ENCODE data around the gene SLC48A1.

SLC48A1 gene

DNA sequence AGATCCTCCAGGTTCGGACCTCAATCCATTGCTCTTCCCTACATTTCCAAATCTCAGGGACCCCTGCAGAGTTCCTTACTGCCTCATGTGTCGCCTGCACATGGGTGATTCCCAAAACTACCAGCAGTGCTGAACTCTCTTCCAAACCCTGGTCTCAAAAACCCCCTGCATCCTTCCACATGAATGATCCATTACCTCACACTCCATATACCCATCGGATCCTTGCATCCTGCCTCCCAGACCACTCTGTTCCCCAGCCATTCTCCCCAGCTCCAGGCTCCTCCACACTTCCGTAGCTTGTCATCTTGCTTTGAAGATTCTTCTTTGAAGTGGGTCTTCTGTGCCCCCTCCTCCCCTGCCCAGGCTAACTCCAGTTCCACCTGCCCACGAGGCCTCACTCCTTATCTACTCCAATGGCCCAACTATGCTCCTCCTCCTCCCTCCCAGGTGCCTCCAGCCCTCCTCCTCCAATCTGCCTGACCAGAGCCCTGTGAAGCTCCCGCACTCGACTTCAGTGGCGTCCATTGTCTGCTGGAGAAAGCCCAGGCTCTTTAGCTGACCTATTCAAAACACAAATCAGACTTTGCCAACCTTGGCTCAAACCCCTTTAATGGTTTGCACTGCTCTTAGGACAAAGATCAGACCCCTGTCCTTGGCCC is 28.1 kb upstream of the SLC48A1 start:
- DNase-seq = no peak

GRCh38 chr12:47745485-47746041 is 27.5 kb upstream of the SLC48A1 start:
- no peak for DNase-seq

DNA sequence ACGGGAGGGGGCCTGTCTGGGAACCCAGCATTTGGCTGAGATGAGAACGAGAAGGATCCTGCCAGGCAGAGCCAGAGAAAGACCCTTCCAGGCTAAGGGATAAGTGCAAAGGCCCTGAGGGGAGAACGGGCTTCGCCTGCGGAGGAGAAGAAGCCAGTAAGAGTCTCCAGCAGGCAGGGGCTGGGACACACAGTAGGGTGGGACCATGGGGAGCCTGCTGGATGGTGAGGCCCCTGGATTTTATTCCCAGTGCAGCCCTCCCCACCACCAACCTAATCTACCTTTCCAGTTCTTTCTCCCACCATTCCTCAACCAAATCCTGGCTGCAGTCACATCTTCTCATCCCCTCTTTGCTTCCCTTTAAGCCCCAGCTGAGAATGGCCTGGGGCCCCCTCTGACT is 27.0 kb upstream of the SLC48A1 start:
- DNase-seq = no peak

DNA sequence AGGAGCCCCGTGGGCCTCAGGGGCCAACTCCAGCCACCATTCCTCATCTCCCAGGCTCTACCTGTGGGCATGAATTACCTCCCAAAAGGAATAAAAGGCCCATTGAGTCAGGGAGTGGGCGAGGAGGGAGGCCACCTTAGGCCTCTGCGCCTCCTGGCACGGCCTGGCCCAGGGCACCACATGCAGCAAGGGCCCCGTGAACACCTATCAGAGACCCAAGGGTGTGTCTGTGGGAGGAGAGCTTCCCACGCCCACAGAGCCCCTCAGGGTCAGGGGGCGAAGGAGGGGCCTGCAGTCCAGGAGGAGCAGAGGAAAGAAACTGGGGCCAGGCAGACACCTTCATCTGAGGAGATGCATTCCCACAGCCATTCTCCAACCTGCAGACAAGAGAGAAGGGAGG is 26.5 kb upstream of the SLC48A1 start:
- no peak for DNase-seq

DNA sequence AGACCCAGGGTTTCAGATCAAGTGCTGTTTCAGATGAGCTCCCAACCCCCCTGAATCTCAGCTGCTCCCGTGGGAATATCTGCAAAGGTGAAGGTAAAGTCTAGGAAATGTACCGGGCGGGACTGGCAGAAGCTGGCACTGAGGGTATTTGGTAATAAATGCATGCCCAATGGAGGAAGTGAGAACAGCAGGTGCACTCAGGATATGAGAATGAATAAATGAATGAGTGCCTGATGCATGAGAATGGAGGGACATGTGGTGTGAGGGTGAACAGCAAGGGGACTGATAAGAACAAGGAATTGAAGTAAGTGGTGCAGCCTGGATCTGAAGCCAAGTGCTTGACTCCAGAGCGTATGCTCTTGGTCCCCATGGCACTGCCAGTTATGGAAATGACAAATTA is 25.9 kb upstream of the SLC48A1 start:
- DNase-seq = no peak

GRCh38 chr12:47747596-47748506 is 25.2 kb upstream of the SLC48A1 start:
- no peak for DNase-seq

- DNase-seq = no peak
Measured at GRCh38 chr12:47748507-47748828, 24.6 kb upstream of the SLC48A1 start.

- no peak for DNase-seq
Measured at GRCh38 chr12:47748899-47749298, 24.1 kb upstream of the SLC48A1 start.

DNA sequence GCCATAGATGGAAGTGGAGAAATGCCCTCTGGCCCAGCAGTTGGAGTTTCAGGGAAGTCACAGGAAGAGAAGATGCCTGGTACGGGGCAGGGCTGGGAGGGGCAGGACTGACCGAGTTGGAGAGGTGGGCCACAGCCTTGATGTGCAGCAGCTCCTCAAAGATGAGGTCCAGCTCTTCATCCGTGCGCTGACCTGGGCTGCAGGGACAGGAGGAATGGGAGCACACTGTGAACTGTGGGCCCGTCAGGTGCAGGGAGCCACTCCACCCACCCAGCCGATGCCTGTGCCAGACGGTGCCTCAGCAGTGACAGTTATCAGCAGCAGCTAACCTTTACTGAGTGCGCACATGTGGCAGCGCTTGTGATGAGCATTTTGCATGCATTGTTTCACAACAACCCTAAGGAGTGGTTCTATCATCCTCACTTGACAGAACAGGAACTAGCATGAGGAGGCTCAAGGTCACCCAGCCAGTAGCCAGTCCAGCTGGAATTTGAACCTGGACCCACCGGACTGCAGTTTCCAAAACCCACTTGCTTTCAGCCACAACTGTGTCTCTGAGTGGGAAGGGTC is 22.7 kb upstream of the SLC48A1 start:
- DNase-seq = no peak

- DNase-seq = no peak
Measured at GRCh38 chr12:47750916-47751470, 22.0 kb upstream of the SLC48A1 start.

DNA sequence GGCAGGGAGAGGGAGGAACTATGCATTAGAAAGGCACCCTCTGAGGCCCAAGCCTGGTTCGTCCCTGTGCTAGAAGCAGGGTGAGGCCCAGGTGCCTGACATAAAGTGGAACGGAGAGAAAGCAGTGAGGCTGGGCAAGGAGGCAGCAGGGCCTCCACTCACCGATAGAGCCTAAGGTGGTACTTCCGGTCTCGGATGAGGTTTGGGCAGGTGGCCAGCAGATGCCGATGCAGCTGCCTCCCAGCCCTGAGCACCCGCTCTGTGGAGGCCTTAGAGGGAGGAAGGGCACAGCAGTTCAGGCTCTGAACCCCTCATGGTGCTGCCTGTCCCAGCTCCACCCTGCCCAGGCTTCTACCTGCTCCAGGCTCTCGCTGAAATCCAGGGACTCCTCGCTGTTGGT is 21.5 kb upstream of the SLC48A1 start:
- DNase-seq = no peak

- no peak for DNase-seq
Measured at GRCh38 chr12:47752121-47752520, 20.9 kb upstream of the SLC48A1 start.

DNA sequence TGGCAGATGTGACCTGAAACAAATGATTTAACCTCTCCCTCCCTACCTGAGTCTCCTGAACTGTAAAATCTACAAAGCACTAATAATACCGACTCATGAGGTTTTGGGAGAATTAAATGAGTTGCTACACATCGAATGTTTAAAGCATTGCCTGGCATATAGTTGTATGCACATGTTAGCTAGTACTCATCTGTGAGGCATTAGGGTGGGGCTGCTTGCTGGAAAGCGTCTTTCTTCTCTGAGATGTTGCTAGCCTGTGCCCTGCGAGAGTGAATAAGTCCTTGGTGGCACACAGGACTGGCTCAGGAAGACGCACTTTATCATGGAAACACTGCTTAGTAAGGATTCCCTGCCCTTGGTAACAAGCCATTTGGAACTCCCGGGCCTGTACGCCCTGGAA is 20.5 kb upstream of the SLC48A1 start:
- peak; percentile 42 for DNase-seq

DNA sequence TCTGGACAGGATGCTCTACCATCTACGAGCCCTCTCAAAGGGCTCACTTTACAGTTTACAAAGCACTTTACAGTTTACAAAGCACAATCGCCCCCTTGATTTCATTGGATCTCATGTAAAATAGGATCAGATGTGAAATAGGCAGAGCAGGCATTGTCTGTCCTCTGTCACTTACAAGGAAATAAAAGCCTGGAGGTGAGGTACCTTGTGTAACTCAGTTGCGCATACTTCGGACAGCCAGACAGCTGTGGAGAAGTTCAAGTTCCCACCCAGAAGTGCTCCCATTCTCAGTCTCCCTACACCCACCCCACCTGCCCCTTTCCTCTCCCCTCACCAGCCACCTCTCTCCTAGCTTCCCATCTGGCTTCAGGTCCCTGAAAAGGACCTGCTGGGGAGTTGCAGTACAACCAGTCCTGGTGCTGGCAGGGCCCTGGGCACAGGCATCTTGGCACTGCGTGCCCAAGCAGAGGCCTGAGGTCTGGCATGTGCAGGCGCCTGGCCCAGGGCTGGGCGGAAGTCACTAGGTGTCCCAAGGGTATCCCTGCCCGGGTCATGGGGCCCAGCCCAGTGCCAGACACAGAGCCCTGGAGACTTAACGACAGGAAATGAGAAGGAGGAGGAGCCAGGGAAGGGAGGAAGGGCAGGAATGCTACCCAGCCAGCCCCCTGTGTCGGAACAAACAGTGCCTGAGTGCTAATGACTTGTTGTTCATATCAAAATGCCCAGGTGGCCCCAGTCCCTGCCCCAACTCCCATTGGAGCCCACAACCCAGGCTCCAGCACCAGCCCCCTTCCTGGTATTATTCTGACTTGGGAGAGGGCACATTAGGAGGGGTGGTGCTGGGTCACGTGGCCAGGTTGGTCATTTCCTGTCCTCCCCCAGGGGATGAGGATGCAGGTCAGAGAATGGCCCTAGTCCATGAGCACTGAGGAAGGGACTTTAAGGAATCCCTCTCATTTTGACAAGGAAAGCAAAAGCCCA is 19.7 kb upstream of the SLC48A1 start:
- DNase-seq = no peak

- no peak for DNase-seq
Measured at GRCh38 chr12:47754126-47754525, 18.9 kb upstream of the SLC48A1 start.

DNA sequence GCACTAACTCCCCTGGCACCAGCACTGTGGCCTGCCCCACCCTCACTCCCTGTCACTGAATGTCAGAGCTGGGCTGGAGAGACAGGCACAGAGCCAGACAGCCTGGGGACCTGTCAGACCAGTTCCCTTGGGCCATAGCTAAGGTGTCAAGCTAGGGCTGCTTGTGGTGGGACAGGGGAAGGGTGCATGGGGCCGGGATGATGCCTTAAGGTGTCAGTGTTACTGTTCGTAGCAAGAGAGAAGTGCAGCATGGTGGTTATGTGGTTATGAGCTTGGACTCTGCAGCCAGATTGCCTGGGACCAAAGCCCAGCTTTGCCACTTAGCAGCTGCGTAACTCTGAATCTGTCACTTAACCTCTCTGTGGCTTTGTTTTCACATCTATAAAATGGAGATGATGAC is 18.2 kb upstream of the SLC48A1 start:
- DNase-seq = no peak

DNA sequence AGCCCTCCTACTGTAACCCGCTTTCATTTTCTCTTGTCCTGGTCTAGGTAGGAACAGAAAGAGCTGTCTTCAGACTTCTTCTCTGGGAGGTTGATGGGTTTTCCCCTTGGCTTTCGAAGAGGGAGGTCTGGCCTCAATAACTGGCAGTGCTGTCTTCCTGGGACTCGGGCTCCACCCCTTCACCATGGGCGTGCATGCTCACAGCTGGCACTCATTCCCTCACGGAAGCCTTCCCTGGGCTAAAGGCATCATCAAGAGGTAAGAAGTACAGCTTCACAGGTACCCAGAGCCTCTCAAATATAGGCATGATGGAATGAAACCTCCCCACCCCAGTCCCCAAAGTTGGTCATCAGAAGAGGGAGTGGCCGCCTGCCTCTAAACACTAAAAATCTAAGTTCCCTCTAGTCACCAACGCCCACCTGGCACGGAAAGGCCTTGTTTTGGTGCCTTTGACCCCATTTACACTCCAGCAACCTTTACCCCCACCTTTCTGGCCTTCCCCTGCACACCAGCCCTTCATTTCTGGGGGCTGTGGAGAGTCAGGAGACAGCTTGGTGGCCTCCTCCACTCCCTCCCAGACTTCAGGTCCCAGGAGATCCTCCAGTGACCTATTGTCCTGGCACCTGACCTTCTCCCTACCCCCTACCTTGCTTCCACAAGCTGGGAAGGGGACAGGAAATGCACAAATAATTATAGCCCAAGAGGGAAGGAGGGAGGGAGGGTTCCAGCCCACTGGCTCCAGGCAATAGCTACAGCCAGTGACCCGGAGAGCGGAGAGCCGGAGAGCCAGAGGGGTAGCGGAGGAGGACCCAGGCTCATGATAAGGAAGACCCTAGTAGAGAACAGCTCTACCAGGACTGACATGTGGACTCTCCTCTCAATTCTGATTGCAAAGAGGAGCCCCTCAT is 17.1 kb upstream of the SLC48A1 start:
- DNase-seq = no peak

GRCh38 chr12:47757364-47757839 is 15.6 kb upstream of the SLC48A1 start:
- no peak for DNase-seq

DNA sequence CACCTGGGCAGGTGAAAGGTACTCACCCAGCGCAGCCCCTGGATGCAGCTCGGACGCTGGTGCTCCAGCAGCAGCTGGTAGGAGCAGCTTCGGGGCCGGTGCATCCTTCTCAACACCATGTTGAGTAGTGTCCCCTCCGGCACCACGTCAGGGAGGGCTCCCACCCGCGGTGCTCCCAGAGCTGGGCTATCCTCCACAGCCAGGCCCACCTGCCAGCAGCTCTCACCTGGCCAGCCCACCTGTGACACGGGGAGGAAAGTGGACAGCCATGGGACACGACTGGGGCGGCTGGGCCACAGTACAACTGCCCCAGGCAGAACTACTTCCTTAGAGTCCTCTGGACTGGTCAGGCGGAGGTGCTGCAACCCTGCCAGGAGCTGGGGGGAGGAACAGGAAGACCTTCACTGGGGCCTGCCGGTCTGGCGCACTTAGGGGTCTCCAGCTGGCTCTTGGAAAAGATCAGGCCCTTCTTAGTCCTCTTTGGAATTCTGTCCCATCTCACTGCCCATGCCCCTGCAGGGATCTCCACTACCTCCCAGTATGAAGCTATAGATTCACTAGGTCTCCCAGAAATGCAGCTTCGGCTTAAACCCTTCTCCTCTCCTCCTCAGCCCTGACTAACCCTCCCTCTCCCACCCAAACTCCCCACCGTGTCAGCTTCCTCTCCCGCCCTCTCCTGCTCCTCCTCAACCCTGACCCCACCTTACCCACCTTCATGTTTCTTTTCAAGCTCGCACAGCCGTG is 15.0 kb upstream of the SLC48A1 start:
- DNase-seq = no peak

DNA sequence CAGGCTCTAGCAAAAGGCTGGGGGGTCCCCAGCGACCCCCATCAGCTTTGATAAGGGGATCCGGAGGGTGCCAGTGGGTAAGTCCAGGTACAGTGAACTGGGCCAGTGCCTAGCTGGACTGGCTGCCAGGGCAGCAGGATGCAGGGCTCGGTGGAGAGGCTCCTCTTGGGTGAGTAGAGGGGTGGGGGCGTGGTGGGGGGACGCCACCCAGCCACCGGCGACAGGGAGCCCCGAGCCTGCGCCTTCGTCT is 14.5 kb upstream of the SLC48A1 start:
- no peak for DNase-seq
